Measurements from ENCODE around the gene RUNX2.

- TF ChIP-seq CTCF (conservative IDR thresholded peaks at IDR 0.05; ENCODE audit: low read length) (no peak), EZH2phosphoT487 (IDR thresholded peaks at IDR 0.05; ENCODE audit: borderline replicate concordance, low read depth, low read length) (no peak)
These were observed 290.1 kb downstream of the RUNX2 start for GRCh38 chr6:45618259-45618658.

Data from OCI-LY7 (cell line).